Left kidney (tissue), 1 donor: ENCODE results near the gene ASB10. TPM values are rescaled to one million over a fixed set of nuclear protein-coding genes. Genes with fewer than 3 reads are reported as not detected.

Experiments used
- polyA plus RNA-seq: library from polyadenylated mRNA; unstranded; fragments of 120-200 nt; gene quantifications from one replicate; pipeline ENCODE4 v1.2.1, GENCODE V29; 2013; ENCODE audit not compliant: insufficient read length

ASB10 gene
- polyA plus RNA-seq, 1 donor: not detected

Other genes starting within 250 kb of the ASB10 start
- 13.1 TPM for gene KCNH2, start 208.9 kb downstream of the ASB10 start, polyA plus RNA-seq
- 8.7 TPM for gene NOS3, start 196.2 kb downstream of the ASB10 start, polyA plus RNA-seq
- 3.0 TPM for gene ATG9B, start 162.8 kb downstream of the ASB10 start, polyA plus RNA-seq
- 28.4 TPM for gene ABCB8, start 158.8 kb downstream of the ASB10 start, polyA plus RNA-seq
- gene ASIC3, start 138.7 kb downstream of the ASB10 start, polyA plus RNA-seq: 2.3 TPM
- gene CDK5, start 129.4 kb downstream of the ASB10 start, polyA plus RNA-seq: 17.8 TPM
- 84.4 TPM for gene SLC4A2, start 127.7 kb downstream of the ASB10 start, polyA plus RNA-seq
- gene FASTK, start 106.4 kb downstream of the ASB10 start, polyA plus RNA-seq: 47.8 TPM
- 19.7 TPM for gene TMUB1, start 103.8 kb downstream of the ASB10 start, polyA plus RNA-seq
- 65.0 TPM for gene AGAP3, start 100.8 kb downstream of the ASB10 start, polyA plus RNA-seq
- gene GBX1, start 19.6 kb downstream of the ASB10 start, polyA plus RNA-seq: 0.22 TPM
- not detected for gene H2BK1, start 23.2 kb upstream of the ASB10 start, polyA plus RNA-seq
- gene ABCF2, start 40.0 kb upstream of the ASB10 start, polyA plus RNA-seq: 24.6 TPM
- 21.2 TPM for gene CHPF2, start 45.2 kb upstream of the ASB10 start, polyA plus RNA-seq
- 80.6 TPM for gene SMARCD3, start 61.4 kb upstream of the ASB10 start, polyA plus RNA-seq
- 100.0 TPM for gene NUB1, start 154.6 kb upstream of the ASB10 start, polyA plus RNA-seq
- gene WDR86, start 222.8 kb upstream of the ASB10 start, polyA plus RNA-seq: 38.8 TPM